Measurements from ENCODE around the gene PEX10.

- TF ChIP-seq CTCF (IDR thresholded peaks at IDR 0.05) (no peak), POLR2A (IDR thresholded peaks at IDR 0.05) (no peak)
These were observed 29.4 kb upstream of the PEX10 start for GRCh38 chr1:2441746-2442145.
